GM23338 (cell line): ENCODE measurements around the gene IGBP1.
"Not testable (repeated sequence)": the region's sequence is repeated elsewhere in the genome, so short reads cannot be mapped to it uniquely, and the experiment has no call there.

Source experiments
- CREB1 ChIP-seq: fragments of 250-450 bp; sonication (Bioruptor Pico); IDR thresholded peaks from 2 replicates; pipeline ENCODE4 v1.5.0; 2020; ENCODE audit warnings: low read depth, mild to moderate bottlenecking, moderate library complexity
- EZH2 ChIP-seq: fragments of 200-600 bp; sonication (generic); IDR thresholded peaks from one replicate; pipeline ENCODE4 v1.8.0; 2017; ENCODE audit warnings: antibody characterized with exemption, mild to moderate bottlenecking, low read depth; ENCODE audit not compliant: unreplicated experiment
- EZH2phosphoT487 ChIP-seq: fragments of 200-600 bp; sonication (generic); IDR thresholded peaks from one replicate; pipeline ENCODE4 v1.8.1; 2018; ENCODE audit warnings: antibody characterized with exemption; ENCODE audit not compliant: unreplicated experiment
- POLR2AphosphoS5 ChIP-seq: IDR thresholded peaks from 2 replicates; pipeline ENCODE4 v1.6.1; 2016; ENCODE audit warnings: antibody characterized with exemption, low read depth
- REST ChIP-seq: IDR thresholded peaks from one replicate; pipeline ENCODE4 v1.6.1; 2018; ENCODE audit warnings: antibody characterized with exemption; ENCODE audit not compliant: unreplicated experiment
- ZNF331 ChIP-seq: fragments of 250-450 bp; sonication (Bioruptor Pico); IDR thresholded peaks from 2 replicates; pipeline ENCODE4 v1.5.0; 2020; ENCODE audit warnings: low read depth, mild to moderate bottlenecking, moderate library complexity
- TF ChIP-seq, protein P1 (sequence below), 2 experiments: fragments of 200-600 bp in 1 of 2; sonication (generic) in 1 of 2; conservative IDR thresholded peaks; 2 replicates each; pipeline versions ENCODE4 v1.5.1 to v1.6.1; 2016 to 2017; ENCODE audit warnings: antibody characterized with exemption in 2 of 2, low read depth in 2 of 2, mild to moderate bottlenecking in 2 of 2, moderate library complexity in 1 of 2
- TF ChIP-seq, protein P2 (sequence below): IDR thresholded peaks from 2 replicates; pipeline ENCODE4 v1.6.1; 2016; ENCODE audit warnings: antibody characterized with exemption

DNA sequence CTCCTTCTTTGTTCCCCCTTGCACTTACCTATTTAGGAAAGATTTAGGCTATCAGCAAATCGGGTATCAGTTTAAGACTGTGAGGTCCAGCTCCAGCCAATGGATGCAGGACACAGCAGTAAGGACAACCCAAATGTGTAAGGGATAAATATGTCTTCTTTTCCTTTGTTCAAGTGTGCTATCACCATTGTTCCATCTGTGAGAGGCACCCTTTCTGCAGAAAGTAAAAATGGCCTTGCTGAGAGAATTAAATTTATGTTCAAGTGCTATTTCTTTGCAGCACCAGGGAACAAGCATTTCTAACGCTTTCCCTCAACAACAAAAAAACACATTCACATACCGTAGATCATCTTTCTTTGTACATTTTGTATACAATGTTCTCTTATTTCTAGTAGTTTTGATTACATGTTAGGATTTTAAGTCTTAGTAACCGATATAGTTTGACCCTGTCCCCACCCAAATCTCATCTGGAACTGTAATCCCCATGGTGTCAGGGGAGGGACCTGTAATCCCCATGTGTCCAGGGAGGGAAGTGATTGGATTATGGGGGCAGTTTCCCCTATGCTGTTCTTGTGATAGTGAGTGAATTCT is 21.7 kb upstream of the IGBP1 start:
- TF ChIP-seq, protein P1, sequence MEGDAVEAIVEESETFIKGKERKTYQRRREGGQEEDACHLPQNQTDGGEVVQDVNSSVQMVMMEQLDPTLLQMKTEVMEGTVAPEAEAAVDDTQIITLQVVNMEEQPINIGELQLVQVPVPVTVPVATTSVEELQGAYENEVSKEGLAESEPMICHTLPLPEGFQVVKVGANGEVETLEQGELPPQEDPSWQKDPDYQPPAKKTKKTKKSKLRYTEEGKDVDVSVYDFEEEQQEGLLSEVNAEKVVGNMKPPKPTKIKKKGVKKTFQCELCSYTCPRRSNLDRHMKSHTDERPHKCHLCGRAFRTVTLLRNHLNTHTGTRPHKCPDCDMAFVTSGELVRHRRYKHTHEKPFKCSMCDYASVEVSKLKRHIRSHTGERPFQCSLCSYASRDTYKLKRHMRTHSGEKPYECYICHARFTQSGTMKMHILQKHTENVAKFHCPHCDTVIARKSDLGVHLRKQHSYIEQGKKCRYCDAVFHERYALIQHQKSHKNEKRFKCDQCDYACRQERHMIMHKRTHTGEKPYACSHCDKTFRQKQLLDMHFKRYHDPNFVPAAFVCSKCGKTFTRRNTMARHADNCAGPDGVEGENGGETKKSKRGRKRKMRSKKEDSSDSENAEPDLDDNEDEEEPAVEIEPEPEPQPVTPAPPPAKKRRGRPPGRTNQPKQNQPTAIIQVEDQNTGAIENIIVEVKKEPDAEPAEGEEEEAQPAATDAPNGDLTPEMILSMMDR (conservative IDR thresholded peaks at IDR 0.05; ENCODE audit: low read depth in 2 of 2) = not testable (repeated sequence)
- TF ChIP-seq POLR2AphosphoS5; REST; EZH2phosphoT487; EZH2; ZNF331 (CRISPR knock-in tag); CREB1: not testable (repeated sequence)
- TF ChIP-seq, protein P2, sequence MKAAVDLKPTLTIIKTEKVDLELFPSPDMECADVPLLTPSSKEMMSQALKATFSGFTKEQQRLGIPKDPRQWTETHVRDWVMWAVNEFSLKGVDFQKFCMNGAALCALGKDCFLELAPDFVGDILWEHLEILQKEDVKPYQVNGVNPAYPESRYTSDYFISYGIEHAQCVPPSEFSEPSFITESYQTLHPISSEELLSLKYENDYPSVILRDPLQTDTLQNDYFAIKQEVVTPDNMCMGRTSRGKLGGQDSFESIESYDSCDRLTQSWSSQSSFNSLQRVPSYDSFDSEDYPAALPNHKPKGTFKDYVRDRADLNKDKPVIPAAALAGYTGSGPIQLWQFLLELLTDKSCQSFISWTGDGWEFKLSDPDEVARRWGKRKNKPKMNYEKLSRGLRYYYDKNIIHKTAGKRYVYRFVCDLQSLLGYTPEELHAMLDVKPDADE = not testable (repeated sequence)
